ENCODE measurements around the gene MCTP2. TPM values are rescaled to one million over a fixed set of nuclear protein-coding genes. Genes with fewer than 3 reads are reported as not detected.

Gene MCTP2
- polyA plus RNA-seq, 4 donors, result 4.1 to 11.7 (median 5.6) TPM

DNA sequence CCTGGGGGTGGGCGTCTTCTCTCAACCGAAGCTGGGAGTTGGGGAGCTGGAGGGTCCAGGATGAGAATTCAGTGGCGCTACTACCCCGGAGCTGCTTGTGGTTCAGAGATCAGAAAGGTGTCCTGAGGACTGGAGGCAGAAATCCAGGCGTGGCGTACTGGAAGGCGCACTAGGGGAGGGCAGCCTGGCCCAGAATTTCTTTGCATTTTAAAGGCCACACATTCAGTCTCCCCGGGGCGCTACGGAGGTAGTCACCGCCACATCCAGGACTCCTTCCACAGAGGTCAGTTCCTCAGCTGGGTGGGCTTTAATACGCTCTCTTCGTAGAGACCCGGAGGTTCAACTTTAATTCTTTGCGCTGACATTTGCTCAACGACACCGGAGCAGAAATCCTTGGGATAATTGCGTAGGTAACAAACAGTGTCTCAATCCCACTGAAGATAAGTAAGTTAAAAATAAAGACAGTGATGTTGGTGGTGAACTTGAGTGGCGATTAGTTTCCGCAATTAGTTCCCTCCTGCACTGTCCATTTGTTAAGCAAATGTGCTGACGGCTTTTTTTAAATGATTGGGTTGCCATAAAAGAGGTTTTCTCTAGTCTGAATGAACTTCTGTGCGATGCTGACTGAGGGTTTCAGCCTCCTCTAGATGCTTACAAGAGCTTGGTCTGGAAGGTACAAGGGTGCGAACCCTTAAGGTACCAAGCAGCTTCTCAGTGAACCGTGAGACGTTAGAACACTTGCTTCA, 535 bp downstream of the MCTP2 start:
- H3K4me1 ChIP-seq (ENCODE audit: control insufficient read depth in 3 of 3, insufficient read depth in 2 of 3, low read depth in 1 of 3, low read length in 2 of 3), result peaks cover 3 to 10% (median 9%) of the 10 kb centered on the region in 3 donors
- whole genome bisulfite sequencing, 3 donors, result 4 to 10% (median 9%) methylated on average over 25 of the region's 25 CpGs
- peak in 1 of 2 donors; percentile 57 for DNase-seq

DNA sequence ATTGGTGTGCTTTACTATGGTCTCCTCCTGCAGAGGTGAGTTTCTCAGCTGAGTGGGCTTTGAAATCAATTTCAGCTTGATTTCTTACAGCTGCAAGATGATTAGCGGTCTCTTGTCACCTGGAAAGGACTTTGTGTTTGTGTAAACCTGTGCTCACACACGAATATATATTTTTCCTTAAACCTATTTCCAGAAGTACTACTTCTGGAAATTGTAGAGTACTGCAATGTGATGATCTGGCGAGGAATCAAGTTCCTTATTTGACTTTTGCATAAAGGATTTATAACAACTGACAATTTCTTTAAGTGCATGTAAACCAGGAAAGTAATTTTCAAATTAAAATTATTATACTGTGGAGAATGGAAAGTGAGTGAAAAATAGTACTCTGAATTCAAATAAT, 2.1 kb downstream of the MCTP2 start:
- DNase-seq, result no peak
- Histone ChIP-seq H3K9me3 (ENCODE audit: control insufficient read depth in 2 of 2, insufficient read depth in 1 of 2, low read depth in 1 of 2, low read length in 1 of 2) (no peaks in the 10 kb centered on the region), H3K36me3 (ENCODE audit: control insufficient read depth in 3 of 3, insufficient read depth in 2 of 3, low read depth in 1 of 3, low read length in 3 of 3) (peaks cover 0 to 3% (median 0%) of the 10 kb centered on the region in 3 donors), H3K4me1 (ENCODE audit: control insufficient read depth in 3 of 3, insufficient read depth in 2 of 3, low read depth in 1 of 3, low read length in 2 of 3) (peaks cover 3 to 10% (median 9%) of the 10 kb centered on the region in 3 donors), H3K27me3 (ENCODE audit: control insufficient read depth in 3 of 3, insufficient read depth in 3 of 3, low read length in 3 of 3) (peaks cover 0 to 3% (median 0%) of the 10 kb centered on the region in 3 donors), H3K27ac (ENCODE audit: low read depth in 1 of 3, low read length in 2 of 3) (no peak overlapping the region), H3K4me3 (ENCODE audit: low read depth in 1 of 3, low read length in 3 of 3) (peak overlapping the region in 2 of 3 donors; percentile 2 to 5)
- WGBS, 3 donors, result 27 to 51% (median 43%) methylated on average over 3 of the region's 3 CpGs
- no peak for FAIRE-seq

More for the DNA sequence above, 535 bp downstream of the MCTP2 start:
- no peak for FAIRE-seq
- Histone ChIP-seq H3K27me3 (ENCODE audit: control insufficient read depth in 3 of 3, insufficient read depth in 3 of 3, low read length in 3 of 3) (peaks cover 0 to 3% (median 0%) of the 10 kb centered on the region in 3 donors), H3K36me3 (ENCODE audit: control insufficient read depth in 3 of 3, insufficient read depth in 2 of 3, low read depth in 1 of 3, low read length in 3 of 3) (peaks cover 0 to 3% (median 0%) of the 10 kb centered on the region in 3 donors), H3K4me3 (ENCODE audit: low read depth in 1 of 3, low read length in 3 of 3) (peak overlapping the region; percentile 55 to 86 (median 80)), H3K27ac (ENCODE audit: low read depth in 1 of 3, low read length in 2 of 3) (peak overlapping the region; percentile 90 to 98 (median 97)), H3K9me3 (ENCODE audit: control insufficient read depth in 2 of 2, insufficient read depth in 1 of 2, low read depth in 1 of 2, low read length in 1 of 2) (no peaks in the 10 kb centered on the region)

DNA sequence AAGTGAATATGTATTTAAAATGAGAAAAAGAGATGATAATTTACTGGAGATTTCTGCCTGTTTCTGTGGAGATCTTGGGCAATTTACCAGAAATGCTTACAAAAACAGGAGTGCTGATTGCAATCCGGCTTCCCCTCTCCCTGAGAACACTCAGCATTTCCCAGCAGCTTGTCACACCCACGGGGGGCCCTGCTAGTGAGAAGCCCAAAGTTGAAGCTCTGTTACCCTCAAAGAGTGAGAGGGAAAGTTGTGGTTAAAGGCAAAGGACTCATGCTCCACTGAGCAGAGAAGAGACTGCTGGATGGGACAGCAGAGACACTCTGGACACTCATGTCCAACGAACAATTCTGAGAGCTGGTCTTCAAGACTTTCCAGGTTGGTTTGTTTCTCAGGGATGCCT, 2.9 kb downstream of the MCTP2 start:
- FAIRE-seq (no peak), DNase-seq (no peak)
- 34 to 44% (median 38%) methylated on average over 3 of the region's 3 CpGs for WGBS, 3 donors
- peaks cover 0 to 3% (median 0%) of the 10 kb centered on the region in 3 donors for H3K27me3 ChIP-seq (ENCODE audit: control insufficient read depth in 3 of 3, insufficient read depth in 3 of 3, low read length in 3 of 3)
- no peaks in the 10 kb centered on the region for H3K9me3 ChIP-seq (ENCODE audit: control insufficient read depth in 2 of 2, insufficient read depth in 1 of 2, low read depth in 1 of 2, low read length in 1 of 2)
- H3K27ac ChIP-seq (ENCODE audit: low read depth in 1 of 3, low read length in 2 of 3), result peak overlapping the region in 1 of 3 donors; percentile 8
- peaks cover 0 to 3% (median 0%) of the 10 kb centered on the region in 3 donors for H3K36me3 ChIP-seq (ENCODE audit: control insufficient read depth in 3 of 3, insufficient read depth in 2 of 3, low read depth in 1 of 3, low read length in 3 of 3)
- peaks cover 3 to 12% (median 11%) of the 10 kb centered on the region in 3 donors for H3K4me1 ChIP-seq (ENCODE audit: control insufficient read depth in 3 of 3, insufficient read depth in 2 of 3, low read depth in 1 of 3, low read length in 2 of 3)
- H3K4me3 ChIP-seq (ENCODE audit: low read depth in 1 of 3, low read length in 3 of 3), result no peak overlapping the region

DNA sequence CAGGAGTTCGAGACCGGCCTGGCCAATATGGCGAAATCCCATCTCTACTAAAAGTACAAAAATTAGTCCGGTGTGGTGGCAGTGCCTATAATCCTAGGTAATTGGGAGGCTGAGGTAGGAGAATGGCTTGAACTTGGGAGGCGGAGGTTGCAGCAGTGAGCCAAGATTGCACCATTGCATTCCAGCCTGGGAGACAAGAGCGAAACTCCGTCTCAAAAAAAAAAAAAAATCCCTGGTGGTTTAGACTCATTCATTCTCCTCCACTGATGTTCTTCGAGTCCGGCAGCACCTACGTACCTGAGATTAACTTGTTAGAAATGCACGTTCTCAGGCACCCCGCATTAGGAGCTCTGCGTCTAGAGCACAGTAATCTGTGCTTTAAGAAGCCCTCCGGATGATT, 3.7 kb downstream of the MCTP2 start:
- peaks cover 0 to 3% (median 0%) of the 10 kb centered on the region in 3 donors for H3K36me3 ChIP-seq (ENCODE audit: control insufficient read depth in 3 of 3, insufficient read depth in 2 of 3, low read depth in 1 of 3, low read length in 3 of 3)
- no peak overlapping the region for H3K27ac ChIP-seq (ENCODE audit: low read depth in 1 of 3, low read length in 2 of 3)
- WGBS, 3 donors, result 95 to 99% (median 98%) methylated on average over 14 of the region's 14 CpGs
- H3K4me1 ChIP-seq (ENCODE audit: control insufficient read depth in 3 of 3, insufficient read depth in 2 of 3, low read depth in 1 of 3, low read length in 2 of 3), result peaks cover 3 to 18% (median 7%) of the 10 kb centered on the region in 3 donors
- no peak for DNase-seq
- no peaks in the 10 kb centered on the region for H3K9me3 ChIP-seq (ENCODE audit: control insufficient read depth in 2 of 2, insufficient read depth in 1 of 2, low read depth in 1 of 2, low read length in 1 of 2)
- no peak for FAIRE-seq
- H3K27me3 ChIP-seq (ENCODE audit: control insufficient read depth in 3 of 3, insufficient read depth in 3 of 3, low read length in 3 of 3), result peaks cover 0 to 3% (median 0%) of the 10 kb centered on the region in 3 donors
- no peak overlapping the region for H3K4me3 ChIP-seq (ENCODE audit: low read depth in 1 of 3, low read length in 3 of 3)

DNA sequence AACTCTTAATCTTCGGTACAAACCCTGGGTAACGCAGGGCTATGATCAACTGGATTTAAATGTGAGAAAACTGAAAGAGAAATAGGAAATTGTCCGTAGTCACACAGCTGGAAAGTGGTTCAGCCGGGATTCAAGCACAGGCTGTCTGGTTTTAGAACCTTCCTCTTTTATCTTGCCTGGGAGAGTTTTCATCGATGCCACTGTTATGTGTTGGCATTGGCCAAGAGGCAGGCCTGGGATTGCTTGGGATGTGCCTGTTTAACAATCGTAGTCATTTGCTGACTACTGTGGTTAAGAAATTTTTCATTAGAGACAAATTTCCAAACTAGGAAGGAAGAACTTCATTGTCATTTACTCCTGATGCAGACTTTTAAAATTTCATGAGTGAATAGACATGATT, 4.3 kb downstream of the MCTP2 start:
- H3K9me3 ChIP-seq (ENCODE audit: control insufficient read depth in 2 of 2, insufficient read depth in 1 of 2, low read depth in 1 of 2, low read length in 1 of 2), result no peaks in the 10 kb centered on the region
- DNase-seq (no peak), FAIRE-seq (no peak)
- WGBS, 3 donors, result 78 to 89% (median 89%) methylated on average over 6 of the region's 6 CpGs
- H3K27me3 ChIP-seq (ENCODE audit: control insufficient read depth in 3 of 3, insufficient read depth in 3 of 3, low read length in 3 of 3), result peaks cover 0 to 3% (median 0%) of the 10 kb centered on the region in 3 donors
- H3K27ac ChIP-seq (ENCODE audit: low read depth in 1 of 3, low read length in 2 of 3), result no peak overlapping the region
- H3K4me1 ChIP-seq (ENCODE audit: control insufficient read depth in 3 of 3, insufficient read depth in 2 of 3, low read depth in 1 of 3, low read length in 2 of 3), result peaks cover 2 to 18% (median 3%) of the 10 kb centered on the region in 3 donors
- no peak overlapping the region for H3K4me3 ChIP-seq (ENCODE audit: low read depth in 1 of 3, low read length in 3 of 3)
- peaks cover 0 to 3% (median 0%) of the 10 kb centered on the region in 3 donors for H3K36me3 ChIP-seq (ENCODE audit: control insufficient read depth in 3 of 3, insufficient read depth in 2 of 3, low read depth in 1 of 3, low read length in 3 of 3)

DNA sequence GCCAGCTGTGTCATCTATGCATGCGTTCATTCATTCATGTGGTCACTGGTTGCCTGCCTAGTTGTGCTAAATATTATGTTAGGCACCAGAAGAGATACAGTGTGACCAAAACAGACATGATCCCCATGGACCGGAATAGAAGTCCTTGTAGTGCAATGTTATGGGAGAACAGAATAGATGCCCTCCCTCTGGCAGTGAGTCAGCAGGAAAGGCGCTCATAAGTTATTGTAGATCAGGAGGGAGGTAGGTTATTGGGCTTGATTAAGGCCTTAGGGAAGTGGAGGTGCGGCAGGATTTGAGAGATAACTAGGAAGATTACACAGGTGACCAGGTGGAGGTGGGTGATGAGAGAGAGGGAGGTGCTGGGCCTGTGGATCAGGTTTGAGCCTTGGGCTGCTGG, 5.2 kb downstream of the MCTP2 start:
- Histone ChIP-seq H3K36me3 (ENCODE audit: control insufficient read depth in 3 of 3, insufficient read depth in 2 of 3, low read depth in 1 of 3, low read length in 3 of 3) (peaks cover 0 to 3% (median 0%) of the 10 kb centered on the region in 3 donors), H3K27ac (ENCODE audit: low read depth in 1 of 3, low read length in 2 of 3) (no peak overlapping the region), H3K4me3 (ENCODE audit: low read depth in 1 of 3, low read length in 3 of 3) (no peak overlapping the region), H3K9me3 (ENCODE audit: control insufficient read depth in 2 of 2, insufficient read depth in 1 of 2, low read depth in 1 of 2, low read length in 1 of 2) (no peaks in the 10 kb centered on the region), H3K27me3 (ENCODE audit: control insufficient read depth in 3 of 3, insufficient read depth in 3 of 3, low read length in 3 of 3) (no peaks in the 10 kb centered on the region), H3K4me1 (ENCODE audit: control insufficient read depth in 3 of 3, insufficient read depth in 2 of 3, low read depth in 1 of 3, low read length in 2 of 3) (peaks cover 2 to 18% (median 3%) of the 10 kb centered on the region in 3 donors)
- DNase-seq, result no peak
- FAIRE-seq, result no peak
- WGBS, 3 donors, result 51 to 74% (median 66%) methylated on average over 4 of the region's 4 CpGs

DNA sequence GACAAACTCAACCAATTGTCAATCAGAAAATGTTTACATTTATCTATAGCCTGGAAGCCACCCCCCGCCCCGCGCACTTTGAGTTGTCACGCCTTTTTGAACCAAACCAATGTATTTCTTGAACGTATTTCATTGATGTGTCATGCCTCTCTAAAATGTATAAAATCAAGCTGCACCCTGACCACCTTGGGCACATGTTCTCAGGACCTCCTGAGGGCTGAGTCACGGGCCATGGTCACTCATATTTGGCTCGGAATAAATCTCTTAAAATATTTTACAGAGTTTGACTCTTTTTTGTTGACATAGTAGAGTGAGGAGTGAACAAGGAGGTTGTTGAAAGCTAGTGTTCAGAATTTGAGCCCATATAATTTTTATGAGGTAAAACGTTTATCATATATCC, 6.5 kb downstream of the MCTP2 start:
- Histone ChIP-seq H3K4me1 (ENCODE audit: control insufficient read depth in 3 of 3, insufficient read depth in 2 of 3, low read depth in 1 of 3, low read length in 2 of 3) (peaks cover 2 to 16% (median 5%) of the 10 kb centered on the region in 3 donors), H3K9me3 (ENCODE audit: control insufficient read depth in 2 of 2, insufficient read depth in 1 of 2, low read depth in 1 of 2, low read length in 1 of 2) (no peaks in the 10 kb centered on the region), H3K4me3 (ENCODE audit: low read depth in 1 of 3, low read length in 3 of 3) (no peak overlapping the region), H3K36me3 (ENCODE audit: control insufficient read depth in 3 of 3, insufficient read depth in 2 of 3, low read depth in 1 of 3, low read length in 3 of 3) (peaks cover 0 to 3% (median 0%) of the 10 kb centered on the region in 3 donors), H3K27me3 (ENCODE audit: control insufficient read depth in 3 of 3, insufficient read depth in 3 of 3, low read length in 3 of 3) (no peaks in the 10 kb centered on the region), H3K27ac (ENCODE audit: low read depth in 1 of 3, low read length in 2 of 3) (no peak overlapping the region)
- no peak for FAIRE-seq
- 79 to 80% (median 80%) methylated on average over 8 of the region's 8 CpGs for WGBS, 3 donors
- no peak for DNase-seq

DNA sequence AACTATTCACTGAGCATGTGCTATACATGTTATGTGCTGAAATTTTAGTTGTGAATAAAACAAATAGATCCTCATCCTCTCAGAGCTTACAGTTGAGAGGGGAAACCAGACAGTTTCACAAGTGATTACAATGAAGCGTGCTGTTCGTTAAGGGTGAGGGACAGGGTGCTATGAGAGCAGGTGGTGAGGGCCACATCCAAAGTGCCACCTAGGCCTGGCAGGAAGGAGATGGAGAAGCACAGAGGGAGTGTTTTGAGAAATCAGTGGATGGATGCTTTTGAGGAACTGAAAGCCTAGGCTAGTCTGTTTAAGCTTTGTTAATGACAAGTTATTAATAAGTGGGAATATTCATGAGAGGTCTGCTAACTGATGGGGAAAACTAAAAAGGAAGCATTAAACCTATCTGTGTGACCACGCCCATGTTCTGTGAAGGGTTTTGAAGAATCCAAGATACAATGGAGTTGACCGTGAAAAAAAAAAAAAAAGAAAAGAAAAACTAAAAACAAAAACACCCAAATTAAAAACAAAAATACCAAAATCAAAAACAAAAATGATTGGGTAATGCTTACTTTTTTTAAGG, 7.3 kb downstream of the MCTP2 start:
- Histone ChIP-seq H3K27ac (ENCODE audit: low read depth in 1 of 3, low read length in 2 of 3) (no peak overlapping the region), H3K4me1 (ENCODE audit: control insufficient read depth in 3 of 3, insufficient read depth in 2 of 3, low read depth in 1 of 3, low read length in 2 of 3) (peaks cover 2 to 16% (median 5%) of the 10 kb centered on the region in 3 donors), H3K27me3 (ENCODE audit: control insufficient read depth in 3 of 3, insufficient read depth in 3 of 3, low read length in 3 of 3) (no peaks in the 10 kb centered on the region), H3K36me3 (ENCODE audit: control insufficient read depth in 3 of 3, insufficient read depth in 2 of 3, low read depth in 1 of 3, low read length in 3 of 3) (peaks cover 0 to 3% (median 0%) of the 10 kb centered on the region in 3 donors), H3K9me3 (ENCODE audit: control insufficient read depth in 2 of 2, insufficient read depth in 1 of 2, low read depth in 1 of 2, low read length in 1 of 2) (no peaks in the 10 kb centered on the region), H3K4me3 (ENCODE audit: low read depth in 1 of 3, low read length in 3 of 3) (no peak overlapping the region)
- 52 to 74% (median 66%) methylated on average over 4 of the region's 4 CpGs for WGBS, 3 donors
- FAIRE-seq (no peak), DNase-seq (no peak)

Data from small intestine (tissue), 7 donors.